WTC11 (cell line): ENCODE results near the gene GALNT17. TPM values are rescaled to one million over a fixed set of nuclear protein-coding genes. Genes with fewer than 3 reads are reported as not detected.

Source experiments
- ATAC-seq: fragments of 200-7000 bp; cut with Tn5 transposase; 2 replicates; pipeline ENCODE4 v1.10.0; 2021; ENCODE audit warnings: mild to moderate bottlenecking, moderate library complexity
- CTCF ChIA-PET: fragments of 300-600 bp; sonication (Branson Sonifier 250); formaldehyde crosslinking; loops from one replicate; lab custom pipeline; 2021; ENCODE audit warnings: antibody characterized with exemption; lab: Charles Lee
- POLR2A ChIA-PET: fragments of 350-600 bp; sonication (Branson Sonifier 250); formaldehyde crosslinking; loops from one replicate; lab custom pipeline; 2021; ENCODE audit warnings: antibody characterized with exemption; lab: Charles Lee
- DNase-seq: peaks from one replicate; pipeline ENCODE4 v3.0.0; 2021; ENCODE audit warnings: low spot score
- H3K27ac Mint-ChIP-seq: 2 replicates; pipeline ENCODE4 v1.8.0; 2021; ENCODE audit warnings: mixed read lengths
- H3K27me3 Mint-ChIP-seq: 2 replicates; pipeline ENCODE4 v1.8.0; 2021; ENCODE audit warnings: low read depth, mild to moderate bottlenecking, moderate library complexity, mixed read lengths
- H3K36me3 Mint-ChIP-seq: 2 replicates; pipeline ENCODE4 v1.8.0; 2021; ENCODE audit warnings: mixed read lengths
- H3K4me1 Mint-ChIP-seq: 2 replicates; pipeline ENCODE4 v1.8.0; 2022; ENCODE audit warnings: mixed read lengths
- H3K4me3 Mint-ChIP-seq: 2 replicates; pipeline ENCODE4 v1.8.0; 2021; ENCODE audit warnings: mild to moderate bottlenecking, moderate library complexity, mixed read lengths
- H3K9me3 Mint-ChIP-seq: 2 replicates; pipeline ENCODE4 v1.8.0; 2021; ENCODE audit warnings: mixed read lengths
- AFF4 ChIP-seq: sonication (generic); formaldehyde crosslinking; IDR thresholded peaks from 2 replicates; pipeline ENCODE4 v1.8.1; 2023; ENCODE audit warnings: mild to moderate bottlenecking, missing genetic modification reagents, borderline replicate concordance
- ATF3 ChIP-seq: sonication (generic); formaldehyde crosslinking; conservative IDR thresholded peaks from 2 replicates; pipeline ENCODE4 v1.8.1; 2022; ENCODE audit warnings: mild to moderate bottlenecking, missing genetic modification reagents
- CREB1 ChIP-seq: sonication (generic); formaldehyde crosslinking; IDR thresholded peaks from 2 replicates; pipeline ENCODE4 v1.8.0; 2023; ENCODE audit warnings: mild to moderate bottlenecking, missing genetic modification reagents
- E2F1 ChIP-seq: sonication (generic); formaldehyde crosslinking; IDR thresholded peaks from 2 replicates; pipeline ENCODE4 v1.8.0; 2022; ENCODE audit warnings: mild to moderate bottlenecking, missing genetic modification reagents
- ETV6 ChIP-seq: sonication (generic); formaldehyde crosslinking; IDR thresholded peaks from 2 replicates; pipeline ENCODE4 v1.8.1; 2022; ENCODE audit warnings: mild to moderate bottlenecking, missing genetic modification reagents
- FOXK1 ChIP-seq: sonication (generic); formaldehyde crosslinking; IDR thresholded peaks from 2 replicates; pipeline ENCODE4 v1.8.0; 2022; ENCODE audit warnings: mild to moderate bottlenecking, moderate library complexity, missing genetic modification reagents
- GRHL2 ChIP-seq: fragments of 250-450 bp; sonication (Bioruptor Pico); IDR thresholded peaks from 2 replicates; pipeline ENCODE4 v1.8.0; 2022; ENCODE audit warnings: mild to moderate bottlenecking, moderate library complexity; ENCODE audit not compliant: insufficient replicate concordance, severe bottlenecking
- IRF2 ChIP-seq: sonication (generic); formaldehyde crosslinking; IDR thresholded peaks from 2 replicates; pipeline ENCODE4 v1.8.0; 2022; ENCODE audit warnings: low read depth, missing genetic modification reagents, borderline replicate concordance
- KAT7 ChIP-seq: sonication (generic); formaldehyde crosslinking; IDR thresholded peaks from 2 replicates; pipeline ENCODE4 v1.8.1; 2023; ENCODE audit warnings: missing genetic modification reagents, mild to moderate bottlenecking, borderline replicate concordance
- NFE2L1 ChIP-seq: sonication (generic); formaldehyde crosslinking; IDR thresholded peaks from 2 replicates; pipeline ENCODE4 v1.8.1; 2023; ENCODE audit warnings: missing genetic modification reagents
- NFYB ChIP-seq: sonication (generic); formaldehyde crosslinking; conservative IDR thresholded peaks from 2 replicates; pipeline ENCODE4 v1.8.0; 2022; ENCODE audit warnings: low read depth, missing genetic modification reagents
- NR3C1 ChIP-seq: sonication (generic); formaldehyde crosslinking; conservative IDR thresholded peaks from 2 replicates; pipeline ENCODE4 v1.8.1; 2023; ENCODE audit warnings: low read depth, mild to moderate bottlenecking, missing genetic modification reagents
- STAT6 ChIP-seq: sonication (generic); formaldehyde crosslinking; conservative IDR thresholded peaks from 2 replicates; pipeline ENCODE4 v1.8.1; 2023; ENCODE audit warnings: mild to moderate bottlenecking, low read depth, missing genetic modification reagents, moderate library complexity
- TCF7 ChIP-seq: sonication (generic); formaldehyde crosslinking; IDR thresholded peaks from 2 replicates; pipeline ENCODE4 v1.8.0; 2022; ENCODE audit warnings: mild to moderate bottlenecking, low read depth, missing genetic modification reagents, moderate library complexity
- ZBTB43 ChIP-seq: sonication (generic); formaldehyde crosslinking; IDR thresholded peaks from 2 replicates; pipeline ENCODE4 v1.8.1; 2023; ENCODE audit warnings: mild to moderate bottlenecking, missing genetic modification reagents
- ZNF317 ChIP-seq: sonication (generic); formaldehyde crosslinking; IDR thresholded peaks from 2 replicates; pipeline ENCODE4 v1.8.1; 2023; ENCODE audit warnings: low read depth, mild to moderate bottlenecking, moderate library complexity, missing genetic modification reagents, borderline replicate concordance
- ZNF416 ChIP-seq: fragments of 250-450 bp; sonication (Bioruptor Pico); IDR thresholded peaks from 2 replicates; pipeline ENCODE4 v1.9.0; 2021; ENCODE audit warnings: mild to moderate bottlenecking, inconsistent platforms
- ZNF423 ChIP-seq: fragments of 250-450 bp; sonication (Bioruptor Pico); IDR thresholded peaks from 2 replicates; pipeline ENCODE4 v2.1.2; 2022; ENCODE audit warnings: mild to moderate bottlenecking, moderate library complexity
- total RNA-seq: library from RNA; stranded (reverse); gene quantifications from 3 replicates; pipeline ENCODE4 v1.2.3, GENCODE V29; 2021

Gene GALNT17
- total RNA-seq, 1 experiment from 2014 or later, result 61.1 TPM

GRCh38 chr7:71668572-71668971, 536.6 kb downstream of the GALNT17 start:
- ChIA-PET CTCF (interaction anchor here (1.8 to 1.9 kb wide), 2 partner anchors 65 to 83 kb away, joined by 6 read pairs; no protein-coding TSS in a partner anchor), POLR2A (no interaction called here)
- Mint-ChIP-seq H3K36me3 (peaks cover 16% of the 10 kb centered on the region; the same call in 1 of the 2 replicates), H3K4me1 (peaks cover 8% of the 10 kb centered on the region), H3K9me3 (peaks cover 3% of the 10 kb centered on the region; the same call in 1 of the 2 replicates), H3K4me3 (no peak overlapping the region), H3K27me3 (no peaks in the 10 kb centered on the region), H3K27ac (peak overlapping the region; percentile 19; the same call in 1 of the 2 replicates)
- no peak for DNase-seq
- no peak for TF ChIP-seq NFE2L1 (CRISPR knock-in tag)
- TF ChIP-seq E2F1, result no peak
- TF ChIP-seq GRHL2 (CRISPR knock-in tag), result no peak
- no peak for TF ChIP-seq ETV6 (CRISPR knock-in tag)
- no peak for TF ChIP-seq ZNF423
- TF ChIP-seq CREB1 (CRISPR knock-in tag), result no peak
- no peak for TF ChIP-seq NR3C1 (CRISPR knock-in tag)
- no peak for TF ChIP-seq ZNF317 (CRISPR knock-in tag)
- no peak for TF ChIP-seq NFYB (CRISPR knock-in tag)
- no peak for TF ChIP-seq AFF4 (CRISPR knock-in tag)
- no peak for TF ChIP-seq FOXK1 (CRISPR knock-in tag)
- no peak for TF ChIP-seq TCF7 (CRISPR knock-in tag)
- no peak for TF ChIP-seq ZBTB43 (CRISPR knock-in tag)
- TF ChIP-seq IRF2, result no peak
- no peak for TF ChIP-seq ZNF416 (CRISPR knock-in tag)
- no peak for TF ChIP-seq ATF3 (CRISPR knock-in tag)
- no peak for TF ChIP-seq KAT7 (CRISPR knock-in tag)
- no peak for ATAC-seq

GRCh38 chr7:71679480-71679879, 547.5 kb downstream of the GALNT17 start:
- Mint-ChIP-seq H3K4me1 (peaks cover 39% of the 10 kb centered on the region), H3K27ac (peak overlapping the region; percentile 67), H3K36me3 (peaks cover 18% of the 10 kb centered on the region), H3K9me3 (no peaks in the 10 kb centered on the region), H3K4me3 (no peak overlapping the region), H3K27me3 (no peaks in the 10 kb centered on the region)
- CTCF ChIA-PET, result no interaction called here
- POLR2A ChIA-PET, result no interaction called here
- DNase-seq (no peak), ATAC-seq (no peak)
- TF ChIP-seq STAT6 (CRISPR knock-in tag) (no peak), ETV6 (CRISPR knock-in tag) (0 out of 2 replicates have a peak, but pooled peaks have one; percentile 26), ZNF416 (CRISPR knock-in tag) (no peak)
